HG03558 (cell line): ENCODE data around the gene ZFPM1.
"Not testable (repeated sequence)": the region's sequence is repeated elsewhere in the genome, so short reads cannot be mapped to it uniquely, and the experiment has no call there.

ENCODE experiments used
- ATAC-seq: cut with Tn5 transposase; IDR thresholded peaks from one replicate; pipeline ENCODE4 v1.9.1; 2021; ENCODE audit warnings: moderate number of reproducible peaks; ENCODE audit not compliant: unreplicated experiment; ENCODE audit errors: extremely low read depth

ZFPM1 gene

DNA sequence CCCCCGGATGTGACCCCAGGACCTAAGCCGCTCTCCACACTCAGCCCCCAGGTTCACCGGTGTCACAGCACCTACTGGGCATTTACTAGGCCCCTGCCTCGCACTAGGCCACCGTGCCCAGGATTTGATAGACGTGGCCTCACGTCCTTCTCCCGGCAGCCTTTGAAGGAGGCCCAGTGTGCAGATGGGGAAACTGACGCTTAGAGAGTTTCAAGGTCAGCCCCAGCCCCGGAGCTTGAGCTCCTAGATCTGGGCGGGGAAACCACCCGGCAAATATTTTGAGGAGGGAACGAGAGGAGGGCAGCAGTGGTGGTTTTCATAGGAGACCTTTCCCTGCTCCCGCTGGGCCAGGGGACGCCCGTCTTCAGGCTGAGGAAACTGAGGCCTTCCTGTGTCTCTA lies 10.3 kb downstream of the ZFPM1 start:
- ATAC-seq = no peak

DNA sequence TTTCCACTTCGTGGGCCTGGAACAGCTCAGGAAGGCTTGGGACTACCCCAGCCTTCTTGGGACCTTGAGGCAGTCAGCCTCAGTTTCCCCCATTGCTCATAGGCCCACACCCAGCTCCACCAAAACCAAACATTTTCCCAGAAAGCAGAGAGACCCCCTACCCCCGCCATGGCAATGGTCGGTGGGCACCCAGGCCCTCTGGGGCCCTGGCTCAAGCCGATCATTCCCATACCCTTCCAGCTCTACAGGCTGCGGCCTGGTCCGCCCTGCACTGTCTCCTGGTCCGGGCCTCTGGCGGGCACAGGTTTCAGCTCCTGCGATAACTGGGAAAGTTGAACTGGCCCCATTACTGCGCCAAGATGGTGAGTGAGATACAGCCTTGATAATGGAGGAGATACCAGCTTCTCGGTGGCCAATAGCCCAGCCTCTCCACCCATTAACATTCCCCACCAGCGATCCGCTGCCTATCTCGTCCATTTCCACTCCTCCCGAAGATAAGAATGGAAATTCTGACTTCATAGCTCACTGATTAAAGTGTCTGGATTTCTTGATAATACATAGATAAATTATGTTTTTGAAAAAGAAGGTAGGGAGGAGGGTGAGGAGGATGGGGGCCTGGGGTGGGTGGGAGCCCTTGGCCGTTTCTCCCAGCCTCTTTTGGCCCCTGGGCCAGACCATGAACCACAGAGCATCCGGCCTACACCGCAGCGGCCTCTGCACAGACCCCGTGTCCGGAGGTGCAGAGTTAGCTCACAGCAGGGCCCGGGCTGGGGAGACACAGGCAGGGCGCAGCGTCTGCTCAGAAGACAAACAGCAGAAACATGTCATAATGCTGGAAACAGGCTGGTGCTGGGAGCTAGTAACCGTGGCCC lies 11.6 kb downstream of the ZFPM1 start:
- ATAC-seq = no peak

GRCh38 chr16:88465387-88465983 lies 12.4 kb downstream of the ZFPM1 start:
- no peak for ATAC-seq

DNA sequence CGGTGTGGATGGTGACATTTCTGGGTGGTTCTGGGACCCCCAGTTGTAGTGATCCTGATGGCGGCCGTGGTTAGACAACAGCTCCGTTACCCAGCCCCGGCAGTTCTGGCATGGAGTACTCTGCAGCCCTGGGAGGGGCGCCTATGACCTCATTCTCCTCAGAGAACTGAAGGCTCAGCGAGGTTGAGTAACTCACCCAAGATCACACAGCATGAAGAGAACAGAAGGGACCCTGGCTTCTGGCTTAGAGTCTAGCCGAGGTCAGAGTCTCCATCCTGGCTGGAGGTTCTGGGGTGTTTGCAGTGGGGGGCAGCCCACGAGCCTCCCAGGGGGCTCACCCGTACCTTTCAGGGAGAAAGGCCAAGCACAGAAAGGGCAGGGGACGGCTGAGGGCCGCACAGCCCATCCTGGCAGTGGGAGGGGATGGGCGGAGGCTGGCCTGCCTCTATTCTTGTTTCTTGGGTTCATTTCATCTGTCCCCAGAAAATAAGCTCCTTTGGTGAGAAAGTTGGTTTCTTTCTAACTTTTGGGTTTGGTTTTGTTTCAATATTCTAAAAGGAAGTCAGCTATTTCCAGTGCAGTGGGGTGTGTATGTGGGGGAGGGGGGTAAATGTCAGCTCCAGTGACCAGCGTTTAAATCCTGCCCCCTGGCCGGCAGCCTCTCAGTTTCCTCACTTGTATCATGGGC lies 13.2 kb downstream of the ZFPM1 start:
- ATAC-seq = no peak

GRCh38 chr16:88466949-88467348 lies 13.9 kb downstream of the ZFPM1 start:
- no peak for ATAC-seq

DNA sequence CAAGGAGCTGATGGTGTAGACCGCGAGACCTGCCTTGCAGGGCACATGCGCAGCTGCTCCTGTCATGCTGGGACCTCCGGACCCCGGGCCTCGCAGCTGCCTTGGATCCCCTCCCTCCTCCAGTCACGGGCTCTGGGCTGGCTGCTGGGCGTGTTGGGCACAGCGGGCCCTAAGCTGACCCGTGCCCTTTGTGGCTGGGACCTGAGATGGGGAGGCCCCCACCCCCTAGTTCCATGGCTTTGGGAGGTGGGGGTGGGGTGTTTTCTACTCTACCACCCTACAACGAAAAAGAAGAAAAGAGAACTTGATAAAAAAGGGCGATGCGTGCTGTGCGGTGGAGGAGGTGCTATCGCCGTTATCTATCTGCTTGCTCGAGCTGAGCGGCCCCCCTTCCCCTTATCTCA lies 14.5 kb downstream of the ZFPM1 start:
- ATAC-seq = no peak

DNA sequence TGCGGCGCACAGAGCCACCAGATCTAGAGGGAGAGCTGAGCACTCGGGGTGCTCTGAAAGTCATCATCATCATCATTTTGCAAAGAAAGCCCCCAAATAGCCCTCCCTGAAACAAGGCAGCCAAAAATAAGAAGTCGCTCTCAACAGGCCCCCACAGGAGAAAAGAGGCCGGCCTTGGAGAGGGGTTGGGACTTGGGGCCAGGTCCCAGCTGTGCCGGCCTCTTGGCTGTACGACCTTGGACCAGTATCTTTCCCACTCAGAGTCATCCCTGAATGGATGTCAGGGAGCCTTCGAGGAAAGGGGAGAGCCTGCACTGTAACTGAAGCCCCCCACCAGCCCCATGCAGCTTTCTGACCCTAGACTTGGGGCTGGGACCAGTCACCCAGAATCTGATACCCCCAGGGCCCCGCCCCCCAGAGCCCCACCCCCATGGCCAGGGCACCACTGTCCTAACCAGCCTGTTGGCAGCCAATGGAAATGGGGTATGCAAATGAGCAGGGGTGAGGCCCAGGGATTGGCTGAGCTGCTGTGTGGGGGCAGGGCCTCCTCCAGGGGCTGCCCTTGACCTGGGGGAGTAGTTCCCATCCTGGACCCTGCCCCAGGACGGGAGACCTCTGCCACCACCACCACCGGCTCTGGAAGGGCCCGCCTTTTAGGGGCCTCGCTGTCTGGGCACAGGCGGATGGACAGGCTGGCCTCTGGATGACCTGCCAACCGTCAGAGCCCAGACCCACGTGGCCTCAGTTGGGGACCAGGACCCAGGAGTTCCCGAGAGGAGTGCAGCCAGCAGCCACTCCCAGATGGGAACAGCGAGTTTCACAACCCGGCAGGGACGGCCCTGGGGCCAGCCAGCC lies 15.4 kb downstream of the ZFPM1 start:
- ATAC-seq = no peak

GRCh38 chr16:88469615-88470395 lies 16.7 kb downstream of the ZFPM1 start:
- no peak for ATAC-seq

- ATAC-seq = not testable (repeated sequence)
Measured at GRCh38 chr16:88470396-88470680, 17.3 kb downstream of the ZFPM1 start.

DNA sequence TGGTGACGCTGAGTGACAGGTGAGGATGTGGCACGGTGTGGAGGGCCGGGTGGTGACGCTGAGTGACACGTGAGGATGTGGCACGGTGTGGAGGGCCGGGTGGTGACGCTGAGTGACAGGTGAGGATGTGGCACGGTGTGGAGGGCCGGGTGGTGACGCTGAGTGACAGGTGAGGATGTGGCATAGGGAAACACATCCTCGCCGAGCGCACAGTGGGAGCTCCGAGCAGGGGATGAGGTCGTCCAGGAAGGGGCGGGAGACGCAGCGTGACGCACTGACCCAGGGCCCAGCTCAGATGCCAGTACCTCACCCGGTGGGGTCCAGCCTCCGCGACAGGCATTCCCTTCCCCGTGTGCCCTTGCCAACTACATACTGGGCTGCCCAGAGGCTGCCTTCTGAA lies 17.6 kb downstream of the ZFPM1 start:
- ATAC-seq = not testable (repeated sequence)

DNA sequence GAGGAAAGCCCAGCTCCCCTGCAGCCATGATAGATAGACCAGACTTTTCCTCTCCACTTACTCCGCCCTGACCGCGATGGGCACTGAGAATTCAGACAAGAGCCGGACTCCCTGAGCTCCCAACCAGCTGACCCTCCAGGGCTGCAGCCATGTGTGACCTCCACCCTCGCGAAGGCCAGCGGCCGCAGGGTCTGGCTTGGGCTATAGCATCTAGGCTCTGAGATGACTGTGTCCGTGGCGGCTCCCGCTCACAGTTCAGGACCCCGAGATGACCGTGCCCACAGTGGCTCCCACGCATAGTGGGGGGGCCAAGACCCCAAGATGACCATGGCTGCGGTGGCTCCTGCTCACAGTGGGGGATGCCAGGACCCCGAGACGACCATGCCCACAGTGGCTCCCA lies 18.0 kb downstream of the ZFPM1 start:
- no peak for ATAC-seq

DNA sequence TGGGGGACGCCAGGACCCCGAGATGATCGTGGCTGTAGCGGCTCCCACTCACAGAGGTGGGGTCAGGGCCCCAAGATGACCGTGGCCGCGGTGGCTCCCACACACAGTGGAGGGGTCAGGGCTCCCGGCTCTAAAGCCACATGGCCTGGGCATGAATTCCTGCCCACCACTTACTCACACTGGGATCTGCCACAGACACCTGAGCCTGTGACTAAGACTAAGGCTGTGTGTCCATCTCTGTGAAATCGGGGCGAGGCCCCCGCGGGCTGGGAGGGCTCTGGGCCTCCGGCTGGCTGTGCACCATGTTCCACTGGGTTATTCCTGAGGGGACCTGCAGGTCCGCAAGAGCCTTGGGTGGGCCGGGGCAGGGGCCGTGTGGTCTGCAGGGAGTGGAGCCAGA lies 18.5 kb downstream of the ZFPM1 start:
- ATAC-seq = no peak

- no peak for ATAC-seq
Measured at GRCh38 chr16:88472069-88472468, 19.0 kb downstream of the ZFPM1 start.

- no peak for ATAC-seq
Measured at GRCh38 chr16:88472637-88473205, 19.6 kb downstream of the ZFPM1 start.

DNA sequence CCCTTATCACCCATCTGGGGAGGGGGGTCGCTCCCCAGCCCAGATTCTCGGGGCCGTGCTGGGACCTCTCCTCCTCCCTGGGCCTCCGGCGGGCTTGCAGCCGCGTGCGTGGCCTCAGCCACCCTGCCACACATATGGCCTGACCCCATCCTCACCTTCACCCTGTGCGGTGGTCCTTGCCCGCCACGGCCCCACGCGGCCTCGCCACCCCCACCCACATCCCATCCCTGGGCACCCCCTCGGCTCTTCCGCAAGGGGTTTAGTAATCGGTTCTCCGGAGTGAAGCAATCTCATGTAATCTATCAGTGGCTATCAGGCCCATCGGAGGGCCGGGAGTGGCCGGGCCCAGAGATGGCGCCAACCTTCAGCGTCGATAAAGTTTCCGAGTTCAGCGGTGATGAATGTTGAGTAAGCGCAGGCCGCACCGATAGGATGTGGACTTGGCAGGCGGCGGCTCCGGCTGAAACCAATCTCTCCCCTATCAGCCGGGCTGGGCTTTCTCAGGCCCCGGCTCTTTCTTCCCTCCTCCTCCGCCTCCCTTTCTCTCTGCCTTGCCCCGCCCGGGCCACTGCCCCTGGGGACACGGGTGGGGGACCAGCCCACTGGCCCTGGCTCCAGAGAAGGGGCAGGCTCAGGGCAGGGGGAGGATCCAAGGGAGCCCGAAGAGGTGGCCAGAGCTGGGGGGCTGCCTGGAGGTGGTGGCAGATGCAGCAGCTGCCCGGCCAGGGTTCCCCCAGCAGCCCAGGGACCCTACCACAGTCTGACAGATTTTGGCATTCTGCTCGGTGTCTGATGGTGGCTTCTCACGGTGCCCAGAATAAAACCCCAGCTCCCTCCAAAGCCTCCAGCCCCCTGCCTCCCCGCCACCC lies 20.8 kb downstream of the ZFPM1 start:
- no peak for ATAC-seq

GRCh38 chr16:88475037-88475436 lies 22.0 kb downstream of the ZFPM1 start:
- ATAC-seq = no peak

- no peak for ATAC-seq
Measured at GRCh38 chr16:88476203-88476602, 23.1 kb downstream of the ZFPM1 start.

DNA sequence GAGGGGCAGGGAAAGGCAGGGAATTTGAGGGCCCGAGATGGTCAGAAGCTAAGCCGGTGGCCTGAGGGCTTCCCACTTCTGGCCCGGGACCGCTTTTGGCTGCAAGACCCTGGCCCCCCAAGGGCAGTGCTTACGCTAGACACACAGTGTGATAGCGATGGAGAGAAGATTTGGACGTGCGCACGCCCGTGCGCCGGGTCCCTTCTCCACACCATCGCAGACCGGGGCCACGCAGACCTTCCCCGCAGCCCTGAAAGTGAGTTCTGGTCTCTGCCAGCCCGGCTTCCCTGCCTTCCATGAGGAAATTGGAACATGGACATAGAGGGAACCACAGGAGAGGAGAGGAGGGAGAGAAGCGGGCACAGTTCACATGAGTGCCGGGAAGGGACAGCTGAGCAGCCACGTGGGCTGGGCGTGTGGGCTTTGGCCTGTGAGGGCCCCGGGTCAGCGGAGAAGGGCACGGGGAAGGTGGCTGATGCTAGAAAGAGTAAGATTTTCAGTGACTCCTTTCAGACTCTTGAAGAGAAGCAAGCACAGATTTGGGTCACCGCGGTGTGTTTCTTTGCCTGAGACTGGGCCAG lies 23.8 kb downstream of the ZFPM1 start:
- no peak for ATAC-seq
